HepG2 (cell line): ENCODE measurements around the gene SPSB2. TPM values are rescaled to one million over a fixed set of nuclear protein-coding genes. Genes with fewer than 3 reads are reported as not detected.

Source experiments
- ATF7 ChIP-seq, 2 experiments: fragments of 450-650 bp in 1 of 2; sonication (generic) in 1 of 2; formaldehyde crosslinking in 1 of 2; IDR thresholded peaks; 2 replicates each; pipeline versions ENCODE4 v1.4.0 to v1.6.1; 2016 to 2020; ENCODE audit warnings: antibody characterized with exemption in 1 of 2, mild to moderate bottlenecking in 1 of 2, missing genetic modification reagents in 1 of 2
- CEBPG ChIP-seq: IDR thresholded peaks from 2 replicates; pipeline ENCODE4 v1.6.1; 2016
- FUBP1 ChIP-seq: sonication (generic); formaldehyde crosslinking; IDR thresholded peaks from 2 replicates; pipeline ENCODE4 v1.5.1; 2020; ENCODE audit warnings: missing genetic modification reagents, mild to moderate bottlenecking, borderline replicate concordance
- GABPB1 ChIP-seq: IDR thresholded peaks from 2 replicates; pipeline ENCODE4 v1.6.1; 2016; ENCODE audit warnings: mild to moderate bottlenecking, missing genetic modification reagents, moderate library complexity, missing compliant biosample characterization
- KDM2A ChIP-seq: sonication (generic); formaldehyde crosslinking; IDR thresholded peaks from 2 replicates; pipeline ENCODE4 v1.4.0; 2020; ENCODE audit warnings: low read depth, missing genetic modification reagents, borderline replicate concordance
- POGZ ChIP-seq: sonication (generic); formaldehyde crosslinking; IDR thresholded peaks from 2 replicates; pipeline ENCODE4 v1.4.0; 2020; ENCODE audit warnings: mild to moderate bottlenecking, missing genetic modification reagents
- RFXAP ChIP-seq: sonication (generic); formaldehyde crosslinking; IDR thresholded peaks from 2 replicates; pipeline ENCODE4 v1.4.0; 2020; ENCODE audit warnings: missing genetic modification reagents, borderline replicate concordance
- USF2 ChIP-seq, 2 experiments: sonication (generic) in 1 of 2; formaldehyde crosslinking in 1 of 2; IDR thresholded peaks; 2 replicates each; pipeline versions ENCODE4 v1.5.1 to v1.6.1; 2011 to 2020; ENCODE audit warnings: borderline replicate concordance in 1 of 2, low read depth in 1 of 2, low read length in 1 of 2, mild to moderate bottlenecking in 1 of 2, missing genetic modification reagents in 1 of 2, moderate library complexity in 1 of 2
- ZFP36 ChIP-seq: fragments of 150-350 bp; IDR thresholded peaks from 2 replicates; pipeline ENCODE4 v1.6.1; 2018; ENCODE audit warnings: borderline replicate concordance, low read length, low read depth; ENCODE audit not compliant: partially characterized antibody
- ZFX ChIP-seq: sonication (generic); formaldehyde crosslinking; IDR thresholded peaks from 2 replicates; pipeline ENCODE4 v1.4.0; 2020; ENCODE audit warnings: mild to moderate bottlenecking, low read depth, missing genetic modification reagents, moderate library complexity
- ZNF264 ChIP-seq: sonication (generic); formaldehyde crosslinking; IDR thresholded peaks from 2 replicates; pipeline ENCODE4 v1.4.0; 2020; ENCODE audit warnings: missing genetic modification reagents
- ZNF607 ChIP-seq: sonication (generic); formaldehyde crosslinking; IDR thresholded peaks from 2 replicates; pipeline ENCODE4 v1.5.1; 2020; ENCODE audit warnings: missing genetic modification reagents, mild to moderate bottlenecking, borderline replicate concordance
- polyA plus RNA-seq, 8 experiments: library from polyadenylated mRNA; depleted of rRNA in 3 of 8; stranded (reverse) in 7 of 8; unstranded in 1 of 8; fragments of >200 nt; fragmentation: Illumina TruSeq in 4 of 8; extraction: Trizol in 4 of 8; gene quantifications; 2 replicates each; pipeline versions ENCODE4 v1.2.1 to v1.2.3, GENCODE V29; 2011 to 2016; ENCODE audit warnings: low read depth in 4 of 8, missing spikeins in 1 of 8, mixed read lengths in 1 of 8; ENCODE audit not compliant: insufficient read depth in 1 of 8
- total RNA-seq, 5 experiments: library from RNA; depleted of rRNA; stranded (reverse); fragments of >200 nt; fragmentation: Illumina TruSeq; extraction: Trizol; gene quantifications; 2 replicates each; pipeline ENCODE4 v1.2.3, GENCODE V29; 2016; ENCODE audit warnings: low read depth in 1 of 5
- TF ChIP-seq, protein P1 (sequence below): sonication (generic); formaldehyde crosslinking; IDR thresholded peaks from 2 replicates; pipeline ENCODE4 v1.9.0; 2021; ENCODE audit warnings: missing genetic modification reagents, borderline replicate concordance
- TF ChIP-seq, protein P2 (sequence below): sonication (generic); formaldehyde crosslinking; IDR thresholded peaks from 2 replicates; pipeline ENCODE4 v1.4.0; 2020; ENCODE audit warnings: mild to moderate bottlenecking, missing genetic modification reagents
- TF ChIP-seq, protein P3 (sequence below): sonication (generic); formaldehyde crosslinking; IDR thresholded peaks from 2 replicates; pipeline ENCODE4 v1.5.0; 2020; ENCODE audit warnings: missing genetic modification reagents

Gene SPSB2
- total and polyA plus RNA-seq, 2 of the 13 experiments (the other 11 are each of a cell fraction or from before 2014, with no cell fraction given), result 2.0 to 6.2 TPM

DNA sequence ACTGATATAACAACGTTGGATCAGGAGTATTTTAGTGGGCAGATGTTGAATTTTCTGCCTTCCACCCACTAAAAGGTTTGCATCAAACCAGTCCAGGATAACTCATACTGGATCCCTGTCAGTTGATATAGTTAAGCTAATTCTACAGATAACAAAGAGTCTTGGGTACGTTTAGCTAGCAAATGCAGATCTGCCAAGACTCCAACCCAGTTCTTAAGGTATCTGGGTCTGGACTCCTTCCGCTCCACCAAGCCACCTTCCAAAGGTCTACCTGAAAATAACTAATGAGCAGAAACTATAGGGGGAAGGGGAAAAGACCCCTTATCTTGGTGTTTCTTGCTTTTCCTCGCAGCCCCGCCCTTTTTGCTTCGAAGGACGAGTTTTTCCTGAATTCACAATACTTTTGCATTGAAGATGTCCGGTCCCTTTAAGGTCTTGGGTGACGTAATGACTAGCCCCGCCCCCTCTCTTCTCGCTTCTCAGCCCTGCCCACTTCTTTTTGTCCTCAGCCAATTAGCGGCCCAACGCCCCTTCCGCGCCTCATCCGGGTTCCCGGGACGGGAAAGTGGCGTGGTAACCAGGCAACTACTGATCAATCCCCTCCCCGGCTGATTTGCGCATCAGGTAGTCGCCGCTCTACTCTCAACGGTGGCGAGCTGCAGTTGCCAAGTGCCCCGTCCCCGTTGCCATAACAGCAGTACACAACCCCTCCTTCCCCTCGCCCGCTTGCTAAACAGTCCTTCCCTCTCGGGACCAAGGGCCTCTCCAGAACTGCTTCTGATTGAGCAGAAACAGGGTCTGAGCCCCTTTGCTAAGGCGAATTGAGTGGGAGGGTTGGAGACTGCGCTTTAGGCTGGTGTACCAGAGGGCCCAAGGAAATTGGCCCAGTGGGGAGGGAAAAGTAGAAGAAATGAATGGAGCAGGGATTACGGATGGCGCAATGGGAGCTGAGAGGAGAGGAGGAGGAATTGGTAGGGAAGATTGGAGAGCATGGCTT, 31.5 kb upstream of the SPSB2 start, which contains the start of gene LRRC23 (continued):
- TF ChIP-seq KDM2A (CRISPR knock-in tag), result peak; percentile 65; the same call in 1 of the 2 replicates
- TF ChIP-seq, protein P1, sequence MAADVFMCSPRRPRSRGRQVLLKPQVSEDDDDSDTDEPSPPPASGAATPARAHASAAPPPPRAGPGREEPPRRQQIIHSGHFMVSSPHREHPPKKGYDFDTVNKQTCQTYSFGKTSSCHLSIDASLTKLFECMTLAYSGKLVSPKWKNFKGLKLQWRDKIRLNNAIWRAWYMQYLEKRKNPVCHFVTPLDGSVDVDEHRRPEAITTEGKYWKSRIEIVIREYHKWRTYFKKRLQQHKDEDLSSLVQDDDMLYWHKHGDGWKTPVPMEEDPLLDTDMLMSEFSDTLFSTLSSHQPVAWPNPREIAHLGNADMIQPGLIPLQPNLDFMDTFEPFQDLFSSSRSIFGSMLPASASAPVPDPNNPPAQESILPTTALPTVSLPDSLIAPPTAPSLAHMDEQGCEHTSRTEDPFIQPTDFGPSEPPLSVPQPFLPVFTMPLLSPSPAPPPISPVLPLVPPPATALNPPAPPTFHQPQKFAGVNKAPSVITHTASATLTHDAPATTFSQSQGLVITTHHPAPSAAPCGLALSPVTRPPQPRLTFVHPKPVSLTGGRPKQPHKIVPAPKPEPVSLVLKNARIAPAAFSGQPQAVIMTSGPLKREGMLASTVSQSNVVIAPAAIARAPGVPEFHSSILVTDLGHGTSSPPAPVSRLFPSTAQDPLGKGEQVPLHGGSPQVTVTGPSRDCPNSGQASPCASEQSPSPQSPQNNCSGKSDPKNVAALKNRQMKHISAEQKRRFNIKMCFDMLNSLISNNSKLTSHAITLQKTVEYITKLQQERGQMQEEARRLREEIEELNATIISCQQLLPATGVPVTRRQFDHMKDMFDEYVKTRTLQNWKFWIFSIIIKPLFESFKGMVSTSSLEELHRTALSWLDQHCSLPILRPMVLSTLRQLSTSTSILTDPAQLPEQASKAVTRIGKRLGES (CRISPR knock-in tag), result no peak
- TF ChIP-seq FUBP1 (CRISPR knock-in tag), result no peak
- peak; percentile 40; the same call in 1 of the 2 replicates for TF ChIP-seq RFXAP (CRISPR knock-in tag)
- TF ChIP-seq USF2 (IDR thresholded peaks at IDR 0.05; ENCODE audit: low read depth, low read length), result no peak
- peak; percentile 15; the same call in 1 of the 2 replicates for TF ChIP-seq USF2 (CRISPR knock-in tag; IDR thresholded peaks at IDR 0.05; ENCODE audit: borderline replicate concordance)
- peak; percentile 58; the same call in 1 of the 2 replicates for TF ChIP-seq ZNF607 (CRISPR knock-in tag)
- peak; percentile 23; the same call in 1 of the 2 replicates for TF ChIP-seq ZFX (CRISPR knock-in tag)
- TF ChIP-seq, protein P2, sequence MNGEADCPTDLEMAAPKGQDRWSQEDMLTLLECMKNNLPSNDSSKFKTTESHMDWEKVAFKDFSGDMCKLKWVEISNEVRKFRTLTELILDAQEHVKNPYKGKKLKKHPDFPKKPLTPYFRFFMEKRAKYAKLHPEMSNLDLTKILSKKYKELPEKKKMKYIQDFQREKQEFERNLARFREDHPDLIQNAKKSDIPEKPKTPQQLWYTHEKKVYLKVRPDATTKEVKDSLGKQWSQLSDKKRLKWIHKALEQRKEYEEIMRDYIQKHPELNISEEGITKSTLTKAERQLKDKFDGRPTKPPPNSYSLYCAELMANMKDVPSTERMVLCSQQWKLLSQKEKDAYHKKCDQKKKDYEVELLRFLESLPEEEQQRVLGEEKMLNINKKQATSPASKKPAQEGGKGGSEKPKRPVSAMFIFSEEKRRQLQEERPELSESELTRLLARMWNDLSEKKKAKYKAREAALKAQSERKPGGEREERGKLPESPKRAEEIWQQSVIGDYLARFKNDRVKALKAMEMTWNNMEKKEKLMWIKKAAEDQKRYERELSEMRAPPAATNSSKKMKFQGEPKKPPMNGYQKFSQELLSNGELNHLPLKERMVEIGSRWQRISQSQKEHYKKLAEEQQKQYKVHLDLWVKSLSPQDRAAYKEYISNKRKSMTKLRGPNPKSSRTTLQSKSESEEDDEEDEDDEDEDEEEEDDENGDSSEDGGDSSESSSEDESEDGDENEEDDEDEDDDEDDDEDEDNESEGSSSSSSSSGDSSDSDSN (CRISPR knock-in tag), result peak; percentile 26; the same call in 1 of the 2 replicates
- TF ChIP-seq POGZ (CRISPR knock-in tag), result peak; percentile 34; the same call in 1 of the 2 replicates
- peak; percentile 97 for TF ChIP-seq ATF7 (IDR thresholded peaks at IDR 0.05)
- peak; percentile 70; the same call in 1 of the 2 replicates for TF ChIP-seq ATF7 (CRISPR knock-in tag; IDR thresholded peaks at IDR 0.05)
- TF ChIP-seq ZNF264 (CRISPR knock-in tag), result peak; percentile 25; the same call in 1 of the 2 replicates
- TF ChIP-seq, protein P3, sequence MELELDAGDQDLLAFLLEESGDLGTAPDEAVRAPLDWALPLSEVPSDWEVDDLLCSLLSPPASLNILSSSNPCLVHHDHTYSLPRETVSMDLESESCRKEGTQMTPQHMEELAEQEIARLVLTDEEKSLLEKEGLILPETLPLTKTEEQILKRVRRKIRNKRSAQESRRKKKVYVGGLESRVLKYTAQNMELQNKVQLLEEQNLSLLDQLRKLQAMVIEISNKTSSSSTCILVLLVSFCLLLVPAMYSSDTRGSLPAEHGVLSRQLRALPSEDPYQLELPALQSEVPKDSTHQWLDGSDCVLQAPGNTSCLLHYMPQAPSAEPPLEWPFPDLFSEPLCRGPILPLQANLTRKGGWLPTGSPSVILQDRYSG (CRISPR knock-in tag), result no peak
- peak; percentile 42; the same call in 1 of the 2 replicates for TF ChIP-seq GABPB1 (CRISPR knock-in tag)
- peak; percentile 61 for TF ChIP-seq CEBPG (CRISPR knock-in tag)
- TF ChIP-seq ZFP36, result no peak
